HCT116 (cell line): ENCODE measurements around the gene BMP7. TPM values are rescaled to one million over a fixed set of nuclear protein-coding genes. Genes with fewer than 3 reads are reported as not detected.

Source experiments
- ATAC-seq: fragments of 200-7000 bp; cut with Tn5 transposase; 2 replicates; pipeline ENCODE4 v1.9.1; 2020; ENCODE audit warnings: mild to moderate bottlenecking, moderate library complexity
- BruUV-seq: library from RNA; stranded (reverse); fragments of 400-500 nt; replicated peaks from 2 replicates; lab custom pipeline; 2021; lab: Mats Ljungman, UMichigan
- CTCF ChIA-PET: fragments of 300-600 bp; sonication (Branson Sonifier 250); formaldehyde crosslinking; loops from one replicate; lab custom pipeline; 2021; ENCODE audit warnings: antibody characterized with exemption; lab: Charles Lee
- POLR2A ChIA-PET: fragments of 300-600, 350-600 bp; sonication (Branson Sonifier 250); formaldehyde crosslinking; loops from one replicate; lab custom pipeline; 2021; ENCODE audit warnings: antibody characterized with exemption; lab: Charles Lee
- RAD21 ChIA-PET, 2 experiments: fragments of 300-600 bp; sonication (Branson Sonifier 250); formaldehyde crosslinking; loops; one replicate each; lab custom pipeline; 2023; ENCODE audit warnings: low total read pairs in 2 of 2; ENCODE audit not compliant: uncharacterized antibody in 2 of 2, unreplicated experiment in 2 of 2, low non-redundant PET in 1 of 2; lab: Charles Lee
- DNase-seq: peaks from one replicate; pipeline ENCODE4 v3.0.0-alpha.2; 2010; ENCODE audit warnings: low read depth, low spot score
- H2AFZ ChIP-seq: fragments of 200-600 bp; shearing (Covaris generic), sonication (generic); 2 replicates; pipeline ENCODE4 v1.6.1; 2017; ENCODE audit warnings: low read depth, mixed run types, mixed read lengths, antibody characterized with exemption, low read length; ENCODE audit not compliant: poor library complexity, severe bottlenecking
- H3K27ac ChIP-seq: 2 replicates; pipeline ENCODE4 v1.5.1; 2012; ENCODE audit warnings: low read depth, low read length
- H3K27me3 ChIP-seq: fragments of 200-600 bp; sonication (generic); 2 replicates; pipeline ENCODE4 v1.6.1; 2016; ENCODE audit warnings: mixed run types, low read length, mixed read lengths; ENCODE audit not compliant: insufficient read depth
- H3K36me3 ChIP-seq, 2 experiments: fragments of 200-500 bp in 1 of 2; fragments of 200-600 bp in 1 of 2; sonication (Bioruptor generic) in 1 of 2; sonication (generic) in 1 of 2; 2 replicates each; pipeline versions ENCODE4 v1.5.1 to v1.6.1; 2014 to 2016; ENCODE audit warnings: low read length in 2 of 2, inconsistent platforms in 1 of 2, mixed read lengths in 1 of 2, mixed run types in 1 of 2; ENCODE audit not compliant: insufficient read depth in 2 of 2, control insufficient read depth in 1 of 2
- H3K4me1 ChIP-seq, 2 experiments: fragments of 200-600 bp in 1 of 2; sonication (generic) in 1 of 2; 2 replicates each; pipeline versions ENCODE4 v1.5.1 to v1.6.1; 2012 to 2017; ENCODE audit warnings: low read length in 2 of 2, inconsistent platforms in 1 of 2, mild to moderate bottlenecking in 1 of 2, mixed read lengths in 1 of 2, mixed run types in 1 of 2, moderate library complexity in 1 of 2; ENCODE audit not compliant: insufficient read depth in 2 of 2, control insufficient read depth in 1 of 2
- H3K4me2 ChIP-seq: fragments of 200-600 bp; sonication (generic); 2 replicates; pipeline ENCODE4 v1.6.1; 2017; ENCODE audit warnings: mixed run types, low read length, mixed read lengths
- H3K4me3 ChIP-seq, 2 experiments: fragments of 200-600 bp in 1 of 2; sonication (generic) in 1 of 2; replicated peaks in 1 of 2; 2 replicates each; pipeline ENCODE4 v1.5.1; 2011 to 2016; ENCODE audit warnings: low read length in 2 of 2, control low read depth in 1 of 2, low read depth in 1 of 2, mild to moderate bottlenecking in 1 of 2, mixed read lengths in 1 of 2, mixed run types in 1 of 2
- H3K79me2 ChIP-seq: fragments of 200-600 bp; sonication (generic); 2 replicates; pipeline ENCODE4 v1.6.1; 2017; ENCODE audit warnings: mild to moderate bottlenecking, mixed run types, low read length, moderate library complexity, mixed read lengths; ENCODE audit not compliant: insufficient read depth
- H3K9ac ChIP-seq: fragments of 200-600 bp; sonication (generic); 2 replicates; pipeline ENCODE4 v1.6.1; 2016; ENCODE audit warnings: low read length, mixed read lengths
- H3K9me2 ChIP-seq: fragments of 200-600 bp; sonication (generic), shearing (Covaris generic); 2 replicates; pipeline ENCODE4 v1.6.1; 2017; ENCODE audit warnings: mixed run types, mild to moderate bottlenecking, moderate library complexity; ENCODE audit not compliant: insufficient read depth
- H3K9me3 ChIP-seq, 2 experiments: fragments of 200-500 bp in 1 of 2; fragments of 200-600 bp in 1 of 2; sonication (Bioruptor generic) in 1 of 2; sonication (generic) in 1 of 2; 2 replicates each; pipeline ENCODE4 v1.6.1; 2014 to 2017; ENCODE audit warnings: low read length in 2 of 2, mixed read lengths in 2 of 2, inconsistent platforms in 1 of 2, low read depth in 1 of 2, mild to moderate bottlenecking in 1 of 2, mixed run types in 1 of 2, moderate library complexity in 1 of 2; ENCODE audit not compliant: control insufficient read depth in 1 of 2, insufficient read depth in 1 of 2
- H4K20me1 ChIP-seq: fragments of 200-600 bp; sonication (generic), shearing (Covaris generic); 2 replicates; pipeline ENCODE4 v1.6.1; 2017; ENCODE audit warnings: mixed run types, mild to moderate bottlenecking, moderate library complexity; ENCODE audit not compliant: insufficient read depth
- ATF3 ChIP-seq: IDR thresholded peaks from 2 replicates; pipeline ENCODE4 v1.6.1; 2012
- CBX3 ChIP-seq: IDR thresholded peaks from 2 replicates; pipeline ENCODE4 v1.6.1; 2012; ENCODE audit warnings: low read depth
- CEBPB ChIP-seq: IDR thresholded peaks from 2 replicates; pipeline ENCODE4 v1.6.1; 2012; ENCODE audit warnings: low read depth
- EGR1 ChIP-seq: IDR thresholded peaks from 2 replicates; pipeline ENCODE4 v1.6.1; 2012; ENCODE audit warnings: low read depth
- EZH2 ChIP-seq: fragments of 200-600 bp; sonication (generic); IDR thresholded peaks from 2 replicates; pipeline ENCODE4 v1.6.1; 2017; ENCODE audit warnings: antibody characterized with exemption, mixed run types
- FOSL1 ChIP-seq: IDR thresholded peaks from 2 replicates; pipeline ENCODE4 v1.6.1; 2012; ENCODE audit warnings: low read depth
- MAX ChIP-seq: IDR thresholded peaks from 2 replicates; pipeline ENCODE4 v1.6.1; 2012
- POLR2A ChIP-seq: IDR thresholded peaks from 2 replicates; pipeline ENCODE4 v1.7.0; 2011; ENCODE audit warnings: borderline replicate concordance; ENCODE audit not compliant: insufficient read depth, insufficient read length; ENCODE audit errors: extremely low read depth
- POLR2AphosphoS5 ChIP-seq: IDR thresholded peaks from 2 replicates; pipeline ENCODE4 v1.6.1; 2011; ENCODE audit warnings: mild to moderate bottlenecking, low read depth, low read length, moderate library complexity
- REST ChIP-seq: IDR thresholded peaks from 2 replicates; pipeline ENCODE4 v1.6.1; 2012; ENCODE audit warnings: low read depth
- SP1 ChIP-seq: IDR thresholded peaks from 2 replicates; pipeline ENCODE4 v1.6.1; 2012; ENCODE audit warnings: low read depth
- TCF7L2 ChIP-seq: IDR thresholded peaks from 2 replicates; pipeline ENCODE4 v1.7.0; 2011; ENCODE audit warnings: borderline replicate concordance, inconsistent platforms; ENCODE audit not compliant: insufficient read depth, insufficient read length; ENCODE audit errors: extremely low read depth
- YY1 ChIP-seq: IDR thresholded peaks from 2 replicates; pipeline ENCODE4 v1.6.1; 2011; ENCODE audit warnings: low read length, low read depth, moderate library complexity, mild to moderate bottlenecking; ENCODE audit not compliant: insufficient replicate concordance; ENCODE audit errors: extremely low read depth
- ZBTB33 ChIP-seq: IDR thresholded peaks from 2 replicates; pipeline ENCODE4 v1.6.1; 2011; ENCODE audit warnings: mild to moderate bottlenecking, low read length, moderate library complexity; ENCODE audit not compliant: insufficient replicate concordance; ENCODE audit errors: extremely low read depth
- ZFX ChIP-seq: fragments of 450-650 bp; IDR thresholded peaks from 2 replicates; pipeline ENCODE4 v1.6.1; 2017
- ZNF274 ChIP-seq: fragments of 200-500 bp; sonication (Bioruptor generic); IDR thresholded peaks from 2 replicates; pipeline ENCODE4 v1.6.1; 2014; ENCODE audit warnings: mild to moderate bottlenecking, low read depth, low read length, inconsistent platforms
- intact Hi-C: fragments of 100-400 bp; cut with micrococcal nuclease; formaldehyde crosslinking; loops from 2 replicates; pipeline ENCODE4 v1.10.0; 2022
- total RNA-seq: library from RNA; stranded (reverse); gene quantifications from one replicate; pipeline ENCODE4 v1.2.1, GENCODE V29; 2021; ENCODE audit not compliant: unreplicated experiment

Gene BMP7
- total RNA-seq, 1 experiment from 2014 or later: 7.0 TPM

- Histone ChIP-seq H3K79me2 (no peaks in the 10 kb centered on the region), H3K4me3 (no peak overlapping the region), H3K27ac (no peak overlapping the region), H3K4me1 (no peaks in the 10 kb centered on the region), H3K27me3 (peaks cover 17% of the 10 kb centered on the region; the same call in 1 of the 2 replicates), H3K9ac (no peak overlapping the region), H4K20me1 (no peaks in the 10 kb centered on the region), H3K4me2 (no peak overlapping the region), H3K9me2 (no peaks in the 10 kb centered on the region), H2AFZ (no peak overlapping the region), H3K9me3 (no peaks in the 10 kb centered on the region), H3K36me3 (no peaks in the 10 kb centered on the region)
- CTCF ChIA-PET: no interaction called here
- BruUV-seq: no TSS peak
- ATAC-seq (no peak), DNase-seq (no peak)
- intact Hi-C loops: no loop called here
- no peak for TF ChIP-seq CEBPB
- no peak for TF ChIP-seq SP1
- RAD21 ChIA-PET: no interaction called here
- POLR2A ChIA-PET: no interaction called here
Observed at GRCh38 chr20:57293995-57294394, 27.6 kb upstream of the BMP7 start.

- intact Hi-C loops: no loop called here
- TF ChIP-seq YY1 (no peak), ATF3 (no peak), EGR1 (no peak), EZH2 (no peak), REST (no peak), ZNF274 (no peak), FOSL1 (no peak), CBX3 (no peak), CEBPB (no peak), POLR2A (no peak), ZFX (no peak), MAX (no peak), TCF7L2 (no peak), POLR2AphosphoS5 (no peak), SP1 (no peak), ZBTB33 (no peak)
Observed at GRCh38 chr20:57292611-57293010, 26.2 kb upstream of the BMP7 start.

More at GRCh38 chr20:57292611-57293010, 26.2 kb upstream of the BMP7 start:
- no peak overlapping the region for H3K27ac ChIP-seq
- no peaks in the 10 kb centered on the region for H3K9me2 ChIP-seq
- no peaks in the 10 kb centered on the region for H3K79me2 ChIP-seq
- ATAC-seq: no peak
- no peak overlapping the region for H3K9ac ChIP-seq
- no peaks in the 10 kb centered on the region for H4K20me1 ChIP-seq
- H3K36me3 ChIP-seq: no peaks in the 10 kb centered on the region
- ChIA-PET CTCF (no interaction called here), RAD21 (no interaction called here), POLR2A (no interaction called here)
- no peak overlapping the region for H3K4me3 ChIP-seq
- H3K27me3 ChIP-seq: peaks cover 30% of the 10 kb centered on the region
- H3K4me1 ChIP-seq: no peaks in the 10 kb centered on the region
- no peaks in the 10 kb centered on the region for H3K9me3 ChIP-seq
- no peak for DNase-seq
- H2AFZ ChIP-seq: no peak overlapping the region
- no peak overlapping the region for H3K4me2 ChIP-seq
- no TSS peak for BruUV-seq
